ENCODE measurements around the gene GMPPA.

Gene GMPPA

GRCh38 chr2:219486380-219486959 is 12.2 kb upstream of the GMPPA start:
- DNase-seq = no peak

- no peak for DNase-seq
Measured at GRCh38 chr2:219488149-219488843, 10.4 kb upstream of the GMPPA start.

DNA sequence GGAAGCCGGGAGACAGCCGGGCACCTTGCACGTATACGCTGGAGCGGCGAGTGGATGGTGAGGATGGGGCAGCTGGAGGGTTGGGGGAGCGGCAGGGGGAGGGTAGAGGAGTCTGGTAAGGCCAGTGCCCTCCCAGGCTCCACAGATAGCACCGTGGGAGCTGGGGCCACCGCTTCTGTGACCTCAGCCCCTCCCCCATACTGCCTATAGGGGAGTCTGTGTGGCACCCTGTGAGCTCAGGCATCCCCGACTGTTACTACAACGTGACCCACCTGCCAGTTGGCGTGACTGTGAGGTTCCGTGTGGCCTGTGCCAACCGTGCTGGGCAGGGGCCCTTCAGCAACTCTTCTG is 9.9 kb upstream of the GMPPA start:
- DNase-seq = no peak

DNA sequence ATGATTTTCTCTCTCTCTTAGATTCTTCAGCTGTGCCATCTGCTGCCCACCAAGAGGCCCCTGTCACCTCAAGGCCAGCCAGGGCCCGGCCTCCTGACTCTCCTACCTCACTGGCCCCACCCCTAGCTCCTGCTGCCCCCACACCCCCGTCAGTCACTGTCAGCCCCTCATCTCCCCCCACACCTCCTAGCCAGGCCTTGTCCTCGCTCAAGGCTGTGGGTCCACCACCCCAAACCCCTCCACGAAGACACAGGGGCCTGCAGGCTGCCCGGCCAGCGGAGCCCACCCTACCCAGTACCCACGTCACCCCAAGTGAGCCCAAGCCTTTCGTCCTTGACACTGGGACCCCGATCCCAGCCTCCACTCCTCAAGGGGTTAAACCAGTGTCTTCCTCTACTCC is 9.4 kb upstream of the GMPPA start:
- no peak for DNase-seq

- no peak for DNase-seq
Measured at GRCh38 chr2:219490186-219490585, 8.5 kb upstream of the GMPPA start.

- DNase-seq = no peak
Measured at GRCh38 chr2:219490600-219491130, 8.0 kb upstream of the GMPPA start.

GRCh38 chr2:219491278-219491963 is 7.3 kb upstream of the GMPPA start:
- no peak for DNase-seq

DNA sequence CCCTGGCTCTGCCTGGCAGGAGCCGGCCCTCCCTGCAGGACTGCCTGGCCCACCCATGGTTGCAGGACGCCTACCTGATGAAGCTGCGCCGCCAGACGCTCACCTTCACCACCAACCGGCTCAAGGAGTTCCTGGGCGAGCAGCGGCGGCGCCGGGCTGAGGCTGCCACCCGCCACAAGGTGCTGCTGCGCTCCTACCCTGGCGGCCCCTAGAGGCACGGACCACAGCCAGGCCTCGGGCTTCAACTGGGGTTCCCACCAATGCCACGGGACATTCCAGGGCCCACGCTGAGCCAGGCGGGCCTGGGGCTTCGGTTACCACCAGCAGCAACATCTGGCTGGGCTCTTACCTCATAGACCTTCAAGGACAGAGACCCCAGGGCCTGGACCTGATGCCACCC is 6.1 kb upstream of the GMPPA start:
- no peak for DNase-seq

GRCh38 chr2:219493086-219493485 is 5.6 kb upstream of the GMPPA start:
- DNase-seq = no peak

GRCh38 chr2:219494952-219495530 is 3.6 kb upstream of the GMPPA start:
- DNase-seq = no peak

DNA sequence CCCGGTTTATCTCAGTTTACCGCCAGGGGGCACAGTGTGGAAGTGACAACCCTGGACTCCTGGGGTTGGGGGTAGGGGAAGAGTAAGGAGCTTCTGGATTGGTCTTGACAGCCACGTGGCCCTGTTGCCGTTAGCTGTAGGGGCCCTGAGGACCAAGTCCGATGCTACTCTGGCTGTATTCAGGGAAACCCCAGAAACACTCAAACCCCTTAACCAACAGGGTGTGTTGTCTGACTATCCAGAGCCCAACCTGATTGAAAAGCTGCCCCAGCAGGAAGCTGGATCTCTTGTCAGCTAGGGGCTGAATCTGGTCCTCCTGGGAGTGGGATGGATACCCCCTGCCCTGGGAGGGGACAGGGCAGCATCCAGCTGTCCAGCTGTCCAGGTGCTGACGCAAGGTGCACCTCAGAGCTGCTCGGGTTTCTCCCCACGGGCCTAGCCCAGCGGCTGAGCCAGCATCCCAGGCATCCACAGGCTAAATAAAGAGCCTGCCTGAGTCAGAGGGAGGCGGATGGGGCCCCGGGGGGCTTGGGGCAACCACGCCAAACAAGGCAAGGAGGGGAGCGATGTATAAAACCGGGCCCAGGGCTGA is 3.1 kb upstream of the GMPPA start:
- DNase-seq = peak; percentile 77

GRCh38 chr2:219496247-219496824 is 2.4 kb upstream of the GMPPA start:
- DNase-seq = no peak

- no peak for DNase-seq
Measured at GRCh38 chr2:219496825-219497494, 1.7 kb upstream of the GMPPA start.

DNA sequence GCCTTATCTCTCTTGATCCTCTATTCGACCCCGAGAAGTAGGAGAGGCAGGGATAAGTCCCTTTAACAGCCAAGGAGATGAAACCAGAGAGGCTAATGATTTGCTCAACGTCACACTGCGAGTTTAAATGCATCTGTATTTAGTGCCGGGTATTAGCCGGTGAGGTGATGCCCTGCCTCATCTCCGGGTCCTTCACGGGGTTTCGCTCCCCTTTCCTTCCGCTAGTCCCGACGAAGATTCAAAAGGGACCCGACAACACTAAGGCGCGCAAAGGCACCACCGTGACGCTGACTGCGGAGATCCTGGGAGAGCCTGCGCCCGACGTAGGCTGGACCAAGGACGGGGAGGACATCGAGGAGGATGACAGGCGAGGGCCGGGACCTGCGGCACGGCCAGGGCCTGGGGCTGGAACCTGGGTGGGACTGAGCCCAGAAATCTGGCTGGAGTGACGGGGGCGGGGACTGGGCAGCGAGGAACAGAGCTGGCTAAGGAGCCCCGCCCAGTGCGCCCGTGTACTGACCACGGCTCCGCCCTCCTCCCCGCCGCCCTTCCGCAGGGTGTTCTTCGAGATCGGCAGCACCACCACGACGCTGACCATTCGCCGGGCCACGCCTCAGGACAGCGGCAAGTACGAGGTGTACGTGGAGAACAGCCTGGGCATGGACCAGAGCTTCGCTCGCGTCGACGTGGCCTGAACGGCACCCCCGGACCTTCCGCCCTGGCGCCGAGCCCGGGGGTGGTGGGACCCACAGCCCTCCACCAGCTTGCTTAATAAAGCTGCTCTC is 1.0 kb upstream of the GMPPA start:
- peak; percentile 30 for DNase-seq

DNA sequence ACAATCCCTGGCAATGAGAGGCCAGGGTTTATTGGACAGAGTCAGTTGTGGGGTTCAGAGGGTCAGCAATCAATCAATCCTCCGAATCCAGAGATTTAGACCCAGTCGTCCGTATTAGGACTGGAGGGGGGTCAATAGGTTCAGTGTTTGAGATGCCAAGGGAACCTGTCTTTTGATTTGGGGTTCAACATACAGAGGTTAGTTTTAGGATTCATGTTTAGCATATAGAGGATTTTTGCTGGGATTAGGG is 292 bp downstream of the GMPPA start:
- DNase-seq = no peak

GRCh38 chr2:219499555-219499954 is 864 bp downstream of the GMPPA start:
- DNase-seq = no peak

GRCh38 chr2:219500135-219500534 is 1.4 kb downstream of the GMPPA start:
- no peak for DNase-seq

DNA sequence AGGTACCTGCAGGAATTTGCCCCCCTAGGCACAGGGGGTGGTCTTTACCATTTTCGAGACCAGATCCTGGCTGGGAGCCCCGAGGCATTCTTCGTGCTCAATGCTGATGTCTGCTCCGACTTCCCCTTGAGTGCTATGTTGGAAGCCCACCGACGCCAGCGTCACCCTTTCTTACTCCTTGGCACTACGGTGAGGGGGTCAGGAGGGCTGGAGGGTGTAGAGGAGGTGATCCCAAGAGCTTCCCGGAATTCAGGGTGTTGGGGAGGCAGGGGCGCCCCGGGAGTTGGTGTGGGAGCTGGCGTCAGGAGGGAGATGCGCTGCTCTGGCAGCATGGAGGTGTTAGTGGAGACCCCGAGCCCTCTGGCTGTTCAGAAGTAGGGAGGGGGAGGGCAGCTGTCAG is 3.2 kb downstream of the GMPPA start:
- DNase-seq = no peak

DNA sequence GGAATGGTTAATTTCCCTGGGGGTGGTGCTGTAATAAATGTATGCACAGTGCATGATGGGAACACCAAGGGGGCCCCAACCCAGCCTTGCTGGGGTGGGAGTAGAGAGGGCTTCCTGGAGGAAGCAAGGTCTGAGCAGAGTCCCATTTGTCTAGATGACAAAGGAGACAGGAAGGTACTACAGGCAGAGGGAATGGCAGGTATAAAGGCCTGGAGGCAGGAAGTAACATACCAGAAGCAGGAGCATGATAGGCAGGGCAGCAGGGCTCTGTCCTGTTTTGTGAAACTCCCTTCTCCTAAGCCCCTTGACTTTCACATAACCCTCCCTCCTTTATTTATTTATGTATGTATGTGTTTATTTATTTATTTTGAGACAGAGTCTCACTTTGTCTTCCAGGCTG is 3.9 kb downstream of the GMPPA start:
- DNase-seq = no peak

GRCh38 chr2:219505585-219505984 is 6.9 kb downstream of the GMPPA start:
- DNase-seq = no peak

DNA sequence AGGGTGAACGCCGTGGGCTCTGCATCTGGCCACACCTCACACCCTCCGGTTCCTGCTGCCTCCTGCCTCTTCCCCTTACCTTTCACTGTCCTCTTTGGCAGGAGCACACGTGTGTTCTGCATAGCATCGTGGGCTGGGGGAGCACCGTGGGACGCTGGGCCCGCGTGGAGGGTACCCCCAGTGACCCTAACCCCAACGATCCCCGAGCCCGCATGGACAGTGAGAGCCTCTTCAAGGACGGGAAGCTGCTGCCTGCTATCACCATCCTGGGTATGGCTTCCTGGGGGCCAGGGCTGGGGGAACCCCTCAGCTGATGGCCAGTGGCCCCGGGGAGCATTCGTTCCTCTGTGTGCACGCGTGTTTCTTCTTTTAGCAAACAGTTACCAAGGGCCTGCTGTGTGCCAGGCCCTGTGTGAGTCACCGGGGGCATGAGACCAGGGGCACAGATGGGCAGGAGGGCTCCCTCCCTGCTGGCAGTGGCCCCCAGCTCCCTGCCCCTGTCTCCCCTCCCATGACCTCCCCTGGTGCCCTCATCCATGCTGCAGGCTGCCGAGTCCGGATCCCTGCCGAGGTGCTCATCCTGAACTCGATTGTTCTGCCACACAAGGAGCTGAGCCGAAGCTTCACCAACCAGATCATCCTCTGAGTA is 7.6 kb downstream of the GMPPA start:
- DNase-seq = no peak

All from activated CD4-positive, alpha-beta T cell treated with anti-CD3 and anti-CD28 coated beads for 48 hours (primary cell).